NCI-H1436 (cell line): ENCODE measurements around the gene H6PD.

Experiments used
- DNase-seq: peaks from one replicate; lab custom pipeline; 2025; lab: John Stamatoyannopoulos, UW

Gene H6PD

DNA sequence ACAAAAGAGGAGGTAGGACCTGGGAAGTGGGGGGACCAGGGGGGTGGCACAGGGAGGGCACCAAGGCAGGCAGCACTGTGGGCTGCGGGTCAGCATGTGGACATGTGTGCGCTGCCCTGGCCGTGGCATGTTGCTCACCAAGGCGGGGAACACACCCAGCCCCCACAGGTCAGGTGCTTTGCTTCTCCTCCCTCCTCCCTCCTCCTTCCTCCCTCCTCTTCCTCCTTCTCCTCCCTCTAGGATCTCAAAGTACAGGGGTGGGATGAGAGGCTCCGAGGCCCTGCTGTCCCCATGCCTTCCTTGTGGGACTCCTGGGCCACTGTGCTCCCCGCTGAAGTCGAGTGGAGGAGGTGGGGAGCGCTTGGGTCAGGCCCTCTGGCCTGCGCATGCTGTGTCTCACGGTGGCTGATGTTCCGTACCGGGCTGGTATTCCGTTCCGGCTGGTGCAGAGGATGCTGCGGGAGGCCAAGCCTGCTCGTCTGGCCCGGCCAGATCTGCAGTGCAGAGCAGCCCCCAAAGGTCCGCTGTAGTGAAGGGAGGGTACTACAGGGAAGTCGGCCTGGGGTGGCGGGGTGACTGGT, 84.7 kb downstream of the H6PD start:
- DNase-seq: no peak

DNA sequence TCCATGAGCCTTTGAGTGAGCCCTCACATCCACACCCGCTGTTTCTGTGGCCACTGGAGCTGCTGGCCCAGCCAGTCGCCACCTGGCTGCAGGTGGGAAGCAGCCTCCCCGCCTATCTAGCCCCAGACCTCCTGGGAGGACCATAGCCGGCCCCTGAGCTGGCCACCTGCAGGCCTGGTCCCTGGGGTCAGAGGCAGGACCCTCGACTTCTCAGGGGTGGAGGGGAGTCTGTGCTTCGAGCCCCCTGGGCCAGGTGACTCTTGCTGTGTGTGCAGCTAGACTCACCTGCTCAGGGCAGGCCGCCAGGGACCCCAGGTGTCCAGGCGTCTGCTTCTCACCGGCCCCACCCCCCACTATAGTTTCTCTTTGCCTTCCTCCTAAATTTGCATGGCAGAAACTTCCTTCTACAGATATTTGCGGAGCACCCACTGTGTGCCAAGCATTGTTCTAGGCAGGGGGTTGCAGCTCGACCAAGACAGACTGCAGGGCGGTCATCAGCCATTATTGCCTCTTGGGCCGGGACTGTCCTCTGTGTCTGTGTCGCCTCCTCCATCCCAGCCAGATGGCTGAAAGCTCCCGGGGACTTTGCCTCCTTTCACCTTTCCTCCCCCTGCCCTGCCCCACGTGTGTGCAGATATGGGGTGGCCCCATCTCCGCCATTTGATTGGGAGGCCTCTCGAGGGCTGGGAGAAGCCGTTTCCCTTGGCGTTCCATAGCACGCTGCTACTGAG, 85.4 kb downstream of the H6PD start:
- DNase-seq: no peak
